ENCODE results near the gene PBRM1. TPM values are rescaled to one million over a fixed set of nuclear protein-coding genes. Genes with fewer than 3 reads are reported as not detected.

The PBRM1 gene
- total and polyA plus RNA-seq, 7 donors: 8.4 to 94.2 (median 82.8) TPM

DNA sequence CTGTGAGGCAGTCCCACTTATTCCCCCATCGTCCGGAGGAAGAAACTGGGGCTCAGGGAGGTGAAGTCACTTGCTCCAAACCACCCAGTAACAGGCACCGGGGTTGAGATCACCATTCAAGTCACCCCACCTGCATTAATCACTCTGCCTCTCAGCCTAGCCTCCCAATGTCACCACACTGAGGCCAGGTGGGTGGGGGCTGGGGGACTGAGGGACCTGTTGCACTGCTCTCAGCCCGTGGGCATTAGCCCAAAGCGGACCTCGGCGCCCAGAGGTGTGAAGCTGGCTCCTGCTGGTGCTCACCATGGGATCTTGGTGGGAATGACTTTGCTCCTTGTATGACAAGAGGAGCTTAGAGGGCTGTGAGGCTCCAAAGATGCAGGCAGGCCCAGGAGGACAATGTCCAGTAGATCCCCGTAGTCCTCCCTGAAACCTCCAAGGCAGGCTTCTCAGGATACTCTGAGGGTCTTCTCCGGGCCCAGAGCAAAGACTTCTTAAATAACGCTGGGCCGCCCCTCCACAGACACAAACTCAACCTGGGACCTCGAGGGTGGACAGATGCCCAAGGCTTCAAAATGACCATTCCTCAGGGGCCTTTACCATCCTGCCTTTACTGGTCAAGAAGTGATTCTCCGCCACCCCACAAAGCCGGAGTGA is 153.7 kb downstream of the PBRM1 start:
- intact Hi-C loops (cut with DNase I): loop anchor here (5.0 kb wide), 1 partner anchor 75 kb away; the partner anchor contains the start of gene NISCH
- H3K9me3 ChIP-seq: no peaks in the 10 kb centered on the region
- peak overlapping the region in 1 of 4 donors; percentile 57 for H3K4me3 ChIP-seq
- peak; percentile 64 for DNase-seq
- H3K27me3 ChIP-seq: no peaks in the 10 kb centered on the region
- TF ChIP-seq EP300 (IDR thresholded peaks at IDR 0.05) (no peak), POLR2AphosphoS5 (IDR thresholded peaks at IDR 0.05) (no peak), POLR2A (IDR thresholded peaks at IDR 0.05) (no peak)
- TF ChIP-seq, protein P1, sequence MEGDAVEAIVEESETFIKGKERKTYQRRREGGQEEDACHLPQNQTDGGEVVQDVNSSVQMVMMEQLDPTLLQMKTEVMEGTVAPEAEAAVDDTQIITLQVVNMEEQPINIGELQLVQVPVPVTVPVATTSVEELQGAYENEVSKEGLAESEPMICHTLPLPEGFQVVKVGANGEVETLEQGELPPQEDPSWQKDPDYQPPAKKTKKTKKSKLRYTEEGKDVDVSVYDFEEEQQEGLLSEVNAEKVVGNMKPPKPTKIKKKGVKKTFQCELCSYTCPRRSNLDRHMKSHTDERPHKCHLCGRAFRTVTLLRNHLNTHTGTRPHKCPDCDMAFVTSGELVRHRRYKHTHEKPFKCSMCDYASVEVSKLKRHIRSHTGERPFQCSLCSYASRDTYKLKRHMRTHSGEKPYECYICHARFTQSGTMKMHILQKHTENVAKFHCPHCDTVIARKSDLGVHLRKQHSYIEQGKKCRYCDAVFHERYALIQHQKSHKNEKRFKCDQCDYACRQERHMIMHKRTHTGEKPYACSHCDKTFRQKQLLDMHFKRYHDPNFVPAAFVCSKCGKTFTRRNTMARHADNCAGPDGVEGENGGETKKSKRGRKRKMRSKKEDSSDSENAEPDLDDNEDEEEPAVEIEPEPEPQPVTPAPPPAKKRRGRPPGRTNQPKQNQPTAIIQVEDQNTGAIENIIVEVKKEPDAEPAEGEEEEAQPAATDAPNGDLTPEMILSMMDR (IDR thresholded peaks at IDR 0.05): no peak
- H3K27ac ChIP-seq: peak overlapping the region in 1 of 4 donors; percentile 51
- H3K36me3 ChIP-seq: peaks cover 0 to 16% (median 7%) of the 10 kb centered on the region in 4 donors
- H3K4me1 ChIP-seq: peaks cover 0 to 41% (median 31%) of the 10 kb centered on the region in 4 donors
- 91 to 95% methylated on average over 14 of the region's 14 CpGs for WGBS, 2 donors

DNA sequence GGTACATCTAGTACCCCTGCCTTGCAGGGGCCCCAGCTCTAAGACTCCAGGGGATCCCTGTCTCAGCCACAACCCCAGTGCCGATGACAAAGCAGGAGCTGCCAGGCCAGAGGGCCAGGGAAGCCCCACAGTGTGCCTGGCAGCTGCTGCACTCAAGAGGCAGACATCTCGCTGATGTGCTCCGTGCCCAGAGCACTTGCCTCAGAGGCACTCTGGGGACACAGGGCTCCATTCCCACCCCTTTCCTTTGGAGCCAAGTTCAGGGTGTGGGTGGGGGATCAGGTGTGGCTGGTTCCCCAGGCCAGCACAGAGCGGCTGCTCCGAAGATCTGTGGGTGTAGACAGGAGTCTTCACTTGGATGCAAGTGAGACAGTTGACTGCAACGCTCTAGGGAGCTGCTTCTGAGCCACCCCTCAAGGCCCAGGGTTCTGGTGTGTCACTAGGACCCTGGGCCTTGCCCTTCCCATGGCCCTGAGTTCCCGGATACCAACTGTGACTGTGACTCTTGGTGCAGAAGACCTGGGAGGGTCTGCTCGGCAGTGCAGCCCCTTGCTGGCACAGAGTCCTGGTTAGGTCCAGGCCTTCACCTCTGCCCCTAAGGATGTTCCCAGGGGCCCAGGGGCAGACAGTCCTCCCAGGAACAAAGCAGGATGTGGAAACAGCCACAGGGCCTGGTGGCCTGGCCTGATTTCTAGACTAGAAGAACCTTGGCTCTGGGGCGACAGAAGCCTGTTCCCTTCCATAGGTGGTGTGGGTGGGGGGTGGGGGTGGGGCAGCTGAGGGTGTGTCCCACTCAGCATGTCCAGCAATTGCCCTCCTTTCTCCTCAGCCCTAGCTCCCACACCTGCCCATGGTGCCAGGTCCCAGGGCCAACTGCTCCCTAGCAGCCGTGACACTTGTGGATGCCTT is 154.5 kb downstream of the PBRM1 start:
- 87 to 92% methylated on average over 10 of the region's 10 CpGs for WGBS, 2 donors
- Histone ChIP-seq H3K27me3 (no peaks in the 10 kb centered on the region), H3K27ac (peak overlapping the region in 2 of 4 donors; percentile 9 to 51), H3K4me3 (no peak overlapping the region), H3K36me3 (peaks cover 0 to 19% (median 7%) of the 10 kb centered on the region in 4 donors), H3K4me1 (peaks cover 0 to 40% (median 31%) of the 10 kb centered on the region in 4 donors), H3K9me3 (no peaks in the 10 kb centered on the region)
- intact Hi-C loops (cut with DNase I): loop anchor here (5.0 kb wide), 1 partner anchor 74 kb away; the partner anchor contains the start of gene NISCH
- TF ChIP-seq POLR2A (IDR thresholded peaks at IDR 0.05) (no peak), EP300 (IDR thresholded peaks at IDR 0.05) (no peak)
- TF ChIP-seq, protein P1 (IDR thresholded peaks at IDR 0.05): no peak
- peak; percentile 56 for DNase-seq

DNA sequence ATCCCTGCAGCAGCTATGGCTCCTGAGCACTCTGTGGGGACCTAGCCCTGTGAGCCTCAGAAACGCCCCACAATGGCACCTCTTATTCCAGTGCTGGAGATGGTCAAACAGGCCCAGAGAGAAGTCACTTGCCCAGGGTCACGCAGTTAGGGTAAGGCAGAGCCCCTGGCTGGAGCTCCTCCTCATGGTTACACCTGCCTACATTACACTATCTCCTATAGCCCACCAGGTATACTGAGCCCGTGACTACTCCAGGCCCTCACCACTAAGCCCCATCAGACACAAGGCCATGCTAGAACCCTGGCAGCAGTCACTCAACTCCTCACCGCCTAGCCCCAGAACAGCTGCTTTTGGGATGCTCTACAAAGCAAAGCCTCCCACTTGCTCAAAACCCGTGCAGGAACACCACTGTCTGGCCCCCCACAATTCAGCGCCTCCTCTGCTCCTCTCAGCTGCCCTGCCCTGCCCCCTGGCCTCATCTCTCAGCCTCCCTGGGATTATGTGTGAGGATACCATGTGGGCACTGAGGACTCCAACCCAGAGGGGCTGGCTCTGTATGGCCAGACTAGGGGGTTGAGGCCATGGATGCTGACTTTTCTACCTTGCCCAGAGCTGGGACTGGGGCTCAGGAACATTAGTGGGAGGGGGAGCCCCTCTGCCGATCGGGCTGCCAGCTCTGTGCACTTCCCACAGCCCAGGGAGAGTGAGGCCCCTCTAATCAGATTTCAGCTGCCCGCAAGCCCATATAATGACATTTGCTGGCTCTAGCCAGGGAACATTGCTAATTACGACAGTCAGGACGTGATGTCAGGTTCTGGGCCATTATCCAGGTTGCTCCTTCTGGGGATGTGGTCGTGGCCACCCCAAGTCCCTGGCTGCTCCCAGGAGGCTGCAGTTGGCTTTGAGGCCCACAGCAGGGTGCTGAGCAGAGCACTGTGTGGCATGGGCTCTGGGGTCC is 156.1 kb downstream of the PBRM1 start:
- intact Hi-C loops (cut with DNase I): loop anchor here (5.0 kb wide), 1 partner anchor 72 kb away; the partner anchor contains the start of gene NISCH
- peaks cover 0 to 19% (median 7%) of the 10 kb centered on the region in 4 donors for H3K36me3 ChIP-seq
- WGBS, 2 donors: 83 to 88% methylated on average over 12 of the region's 12 CpGs
- DNase-seq: peak; percentile 68
- peaks cover 0 to 33% (median 21%) of the 10 kb centered on the region in 4 donors for H3K4me1 ChIP-seq
- TF ChIP-seq POLR2A (IDR thresholded peaks at IDR 0.05) (no peak), EP300 (IDR thresholded peaks at IDR 0.05) (no peak), POLR2AphosphoS5 (IDR thresholded peaks at IDR 0.05) (no peak)
- TF ChIP-seq, protein P1 (IDR thresholded peaks at IDR 0.05): no peak
- H3K27me3 ChIP-seq: no peaks in the 10 kb centered on the region
- H3K4me3 ChIP-seq: no peak overlapping the region
- H3K27ac ChIP-seq: peak overlapping the region in 1 of 4 donors; percentile 72
- no peaks in the 10 kb centered on the region for H3K9me3 ChIP-seq
